ENCODE measurements around the gene PELO.
A peak's percentile ranks its signal among the peaks of the same experiment; 100 is the strongest.
"Not testable (repeated sequence)": the region's sequence is repeated elsewhere in the genome, so short reads cannot be mapped to it uniquely, and the experiment has no call there.

The PELO gene

DNA sequence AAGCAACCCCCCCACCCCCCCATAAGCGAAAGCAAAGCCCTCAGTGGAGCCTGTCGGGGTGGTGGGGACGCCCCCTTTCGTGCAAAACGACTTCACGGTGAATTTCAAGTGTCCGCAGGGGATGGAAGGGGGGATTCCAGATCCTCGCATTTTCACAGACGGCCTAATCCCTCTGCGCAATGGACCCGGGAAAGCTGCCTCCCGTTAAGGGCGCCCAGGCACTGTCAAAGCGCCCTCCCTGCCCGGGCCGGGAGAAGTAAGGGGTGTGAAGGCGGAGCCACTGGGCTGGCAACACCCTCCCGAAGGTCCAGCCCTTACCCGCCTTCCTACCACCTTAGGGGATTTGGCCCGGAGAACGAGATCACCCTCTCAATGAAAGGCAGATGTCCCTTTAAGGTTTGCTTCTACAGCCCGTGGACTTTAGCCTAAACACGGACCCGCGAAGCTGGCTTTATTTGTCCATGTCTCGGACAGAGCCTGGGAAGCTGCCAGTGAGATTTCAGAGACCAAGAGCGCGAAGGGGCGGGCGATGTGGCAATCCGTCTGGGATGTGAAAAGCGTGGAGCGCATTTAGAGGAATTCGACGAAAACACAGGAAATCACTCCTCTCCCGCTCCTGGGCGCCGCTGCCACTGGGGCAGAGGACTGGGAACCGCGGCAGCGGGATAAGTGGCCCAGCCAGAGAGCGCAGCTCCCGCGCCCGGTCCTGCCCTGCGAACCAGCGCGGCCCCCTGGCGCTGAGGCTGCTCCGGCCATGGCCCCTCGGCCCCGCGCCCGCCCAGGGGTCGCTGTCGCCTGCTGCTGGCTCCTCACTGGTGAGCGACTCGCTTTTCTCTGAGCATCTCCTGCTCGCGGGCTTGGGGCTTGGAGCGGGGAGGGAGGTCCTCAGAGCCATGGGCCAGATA lies at the start of gene PELO, which contains the start of gene ITGA1:
TSS of gene PELO (plus strand) at position 317 of the 905 bp plus-strand sequence. CDS start 12,479 bp downstream, outside the sequence.
TSS of gene ITGA1 (plus strand) at position 317 of the 905 bp plus-strand sequence. CDS start at position 755, 438 bp downstream.
- peaks cover 10 to 12% of the 10 kb centered on the region in 2 donors for H3K4me1 ChIP-seq (ENCODE audit: control insufficient read depth in 2 of 2, insufficient read depth in 2 of 2, low read length in 2 of 2)

DNA sequence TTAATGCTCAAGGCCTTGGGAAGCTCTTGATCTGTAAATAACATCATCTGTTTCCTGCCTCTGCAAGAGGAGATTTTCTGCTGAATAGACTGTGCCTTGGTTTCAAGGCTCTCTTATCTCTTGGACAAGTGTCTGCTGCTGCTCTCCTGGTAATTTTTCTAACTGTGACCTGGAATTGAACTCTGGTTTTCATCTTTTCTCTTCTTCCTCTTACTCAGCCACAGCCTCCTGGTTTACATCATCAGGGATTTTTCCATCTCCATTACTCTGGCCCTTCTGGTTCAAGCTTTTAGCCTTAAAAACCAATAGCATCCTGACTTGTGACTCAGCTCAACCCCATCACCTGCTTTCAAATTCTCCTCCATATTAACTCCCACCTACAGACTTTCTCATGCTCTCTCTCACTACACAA lies 49.6 kb upstream of the PELO start:
- Histone ChIP-seq H3K27ac (ENCODE audit: low read depth in 2 of 2, low read length in 2 of 2) (no peak overlapping the region), H3K4me3 (ENCODE audit: low read length in 2 of 2) (no peak overlapping the region), H3K9me3 (ENCODE audit: control insufficient read depth in 2 of 2, low read length in 2 of 2) (no peaks in the 10 kb centered on the region), H3K4me1 (ENCODE audit: control insufficient read depth in 2 of 2, insufficient read depth in 2 of 2, low read length in 2 of 2) (no peaks in the 10 kb centered on the region), H3K36me3 (ENCODE audit: control insufficient read depth in 2 of 2, insufficient read depth in 2 of 2, low read length in 2 of 2) (no peaks in the 10 kb centered on the region), H3K27me3 (ENCODE audit: control insufficient read depth in 2 of 2, insufficient read depth in 2 of 2, low read length in 2 of 2) (no peaks in the 10 kb centered on the region), H3K9ac (ENCODE audit: low read depth in 1 of 2, low read length in 2 of 2) (no peak overlapping the region)

More for the DNA sequence above, at the start of gene PELO, which contains the start of gene ITGA1:
- Histone ChIP-seq H3K27me3 (ENCODE audit: control insufficient read depth in 2 of 2, insufficient read depth in 2 of 2, low read length in 2 of 2) (no peaks in the 10 kb centered on the region), H3K9me3 (ENCODE audit: control insufficient read depth in 2 of 2, low read length in 2 of 2) (no peaks in the 10 kb centered on the region), H3K4me3 (ENCODE audit: low read length in 2 of 2) (peak within 1 kb of the TSS; percentile 65 to 87), H3K9ac (ENCODE audit: low read depth in 1 of 2, low read length in 2 of 2) (peak within 1 kb of the TSS; percentile 58 to 75), H3K27ac (ENCODE audit: low read depth in 2 of 2, low read length in 2 of 2) (peak within 1 kb of the TSS; percentile 83 to 88), H3K36me3 (ENCODE audit: control insufficient read depth in 2 of 2, insufficient read depth in 2 of 2, low read length in 2 of 2) (no peaks in the 10 kb centered on the region)

DNA sequence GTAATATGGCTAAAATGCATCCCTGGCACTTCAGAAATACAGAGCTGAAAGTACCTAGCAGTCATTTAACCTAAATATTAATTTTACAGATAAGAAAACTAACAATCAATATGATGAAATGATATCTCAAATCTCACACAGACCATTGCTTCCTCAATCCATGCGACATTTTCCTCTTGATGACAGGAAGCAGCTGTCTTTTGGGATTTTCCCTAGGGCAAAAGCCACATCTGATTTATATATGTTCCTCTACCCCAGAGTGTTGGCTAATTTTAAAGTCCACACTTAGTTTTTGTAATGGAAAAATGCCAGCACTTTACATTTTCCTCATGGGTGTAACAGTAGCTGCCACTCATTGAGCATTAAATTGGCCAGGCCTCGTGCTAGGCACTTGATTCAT lies 47.7 kb upstream of the PELO start:
- Histone ChIP-seq H3K36me3 (ENCODE audit: control insufficient read depth in 2 of 2, insufficient read depth in 2 of 2, low read length in 2 of 2) (no peaks in the 10 kb centered on the region), H3K4me3 (ENCODE audit: low read length in 2 of 2) (no peak overlapping the region), H3K27me3 (ENCODE audit: control insufficient read depth in 2 of 2, insufficient read depth in 2 of 2, low read length in 2 of 2) (no peaks in the 10 kb centered on the region), H3K9me3 (ENCODE audit: control insufficient read depth in 2 of 2, low read length in 2 of 2) (no peaks in the 10 kb centered on the region), H3K9ac (ENCODE audit: low read depth in 1 of 2, low read length in 2 of 2) (no peak overlapping the region), H3K27ac (ENCODE audit: low read depth in 2 of 2, low read length in 2 of 2) (no peak overlapping the region), H3K4me1 (ENCODE audit: control insufficient read depth in 2 of 2, insufficient read depth in 2 of 2, low read length in 2 of 2) (no peaks in the 10 kb centered on the region)

- Histone ChIP-seq H3K9ac (ENCODE audit: low read depth in 1 of 2, low read length in 2 of 2) (no peak overlapping the region), H3K4me1 (ENCODE audit: control insufficient read depth in 2 of 2, insufficient read depth in 2 of 2, low read length in 2 of 2) (no peaks in the 10 kb centered on the region), H3K4me3 (ENCODE audit: low read length in 2 of 2) (no peak overlapping the region), H3K27ac (ENCODE audit: low read depth in 2 of 2, low read length in 2 of 2) (peak overlapping the region; percentile 17 to 19), H3K9me3 (ENCODE audit: control insufficient read depth in 2 of 2, low read length in 2 of 2) (no peaks in the 10 kb centered on the region), H3K36me3 (ENCODE audit: control insufficient read depth in 2 of 2, insufficient read depth in 2 of 2, low read length in 2 of 2) (no peaks in the 10 kb centered on the region), H3K27me3 (ENCODE audit: control insufficient read depth in 2 of 2, insufficient read depth in 2 of 2, low read length in 2 of 2) (no peaks in the 10 kb centered on the region)
Measured at GRCh38 chr5:52743012-52743411, 44.7 kb upstream of the PELO start.

DNA sequence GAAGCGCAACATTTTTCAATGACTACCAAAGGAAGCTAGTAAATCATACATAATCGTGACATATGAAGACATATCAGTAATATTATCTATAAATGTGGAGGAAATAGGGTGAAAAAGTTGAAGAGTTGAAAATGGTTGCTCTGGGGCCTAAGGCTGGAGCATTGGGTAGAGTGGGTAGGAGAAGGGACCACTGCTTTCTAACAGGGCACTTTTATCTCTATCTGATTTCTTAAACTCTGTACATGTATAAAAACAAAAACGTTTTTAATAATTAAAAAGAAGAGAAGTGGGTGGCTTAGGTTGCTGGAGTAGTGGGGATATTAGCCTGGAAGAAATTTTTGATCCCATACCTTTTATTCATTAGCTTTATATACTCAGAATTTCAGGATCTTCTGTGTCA lies 44.2 kb upstream of the PELO start:
- no peaks in the 10 kb centered on the region for H3K36me3 ChIP-seq (ENCODE audit: control insufficient read depth in 2 of 2, insufficient read depth in 2 of 2, low read length in 2 of 2)
- H3K27me3 ChIP-seq (ENCODE audit: control insufficient read depth in 2 of 2, insufficient read depth in 2 of 2, low read length in 2 of 2) = no peaks in the 10 kb centered on the region
- no peak overlapping the region for H3K9ac ChIP-seq (ENCODE audit: low read depth in 1 of 2, low read length in 2 of 2)
- no peaks in the 10 kb centered on the region for H3K9me3 ChIP-seq (ENCODE audit: control insufficient read depth in 2 of 2, low read length in 2 of 2)
- H3K4me1 ChIP-seq (ENCODE audit: control insufficient read depth in 2 of 2, insufficient read depth in 2 of 2, low read length in 2 of 2) = no peaks in the 10 kb centered on the region
- H3K4me3 ChIP-seq (ENCODE audit: low read length in 2 of 2) = no peak overlapping the region
- peak overlapping the region; percentile 17 to 19 for H3K27ac ChIP-seq (ENCODE audit: low read depth in 2 of 2, low read length in 2 of 2)

GRCh38 chr5:52743970-52744369 lies 43.7 kb upstream of the PELO start:
- Histone ChIP-seq H3K9ac (ENCODE audit: low read depth in 1 of 2, low read length in 2 of 2) (no peak overlapping the region), H3K9me3 (ENCODE audit: control insufficient read depth in 2 of 2, low read length in 2 of 2) (no peaks in the 10 kb centered on the region), H3K4me3 (ENCODE audit: low read length in 2 of 2) (no peak overlapping the region), H3K36me3 (ENCODE audit: control insufficient read depth in 2 of 2, insufficient read depth in 2 of 2, low read length in 2 of 2) (no peaks in the 10 kb centered on the region), H3K4me1 (ENCODE audit: control insufficient read depth in 2 of 2, insufficient read depth in 2 of 2, low read length in 2 of 2) (no peaks in the 10 kb centered on the region), H3K27ac (ENCODE audit: low read depth in 2 of 2, low read length in 2 of 2) (no peak overlapping the region), H3K27me3 (ENCODE audit: control insufficient read depth in 2 of 2, insufficient read depth in 2 of 2, low read length in 2 of 2) (no peaks in the 10 kb centered on the region)

DNA sequence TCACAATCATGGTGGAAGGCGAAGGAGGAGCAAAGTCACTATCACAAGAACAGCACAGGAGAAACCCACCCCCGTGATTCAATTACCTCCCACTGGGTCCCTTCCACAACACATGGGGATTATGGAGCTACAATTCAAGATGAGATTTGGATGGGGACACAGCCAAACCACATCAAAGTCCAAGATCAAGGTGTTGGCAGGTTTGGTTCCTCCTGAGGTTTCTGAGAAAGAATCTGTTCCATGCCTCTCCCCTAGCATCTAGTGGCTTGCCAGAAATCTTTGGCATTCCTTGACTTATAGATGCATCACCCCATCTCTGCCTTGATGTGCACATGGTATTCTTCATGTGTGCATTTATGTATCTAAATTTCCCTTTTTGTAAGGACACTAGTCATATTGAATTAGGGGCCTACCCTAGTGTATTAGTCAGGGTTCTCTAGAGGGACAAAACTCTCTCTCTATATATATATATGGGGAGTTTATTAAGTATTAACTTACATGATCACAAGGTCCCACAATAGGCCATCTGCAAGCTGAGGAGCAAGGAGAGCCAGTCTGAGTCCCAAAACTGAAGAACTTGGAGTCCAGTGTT lies 42.8 kb upstream of the PELO start:
- H3K9me3 ChIP-seq (ENCODE audit: control insufficient read depth in 2 of 2, low read length in 2 of 2); H3K36me3 ChIP-seq (ENCODE audit: control insufficient read depth in 2 of 2, insufficient read depth in 2 of 2, low read length in 2 of 2); H3K27me3 ChIP-seq (ENCODE audit: control insufficient read depth in 2 of 2, insufficient read depth in 2 of 2, low read length in 2 of 2); H3K4me3 ChIP-seq (ENCODE audit: low read length in 2 of 2); H3K27ac ChIP-seq (ENCODE audit: low read depth in 2 of 2, low read length in 2 of 2); H3K4me1 ChIP-seq (ENCODE audit: control insufficient read depth in 2 of 2, insufficient read depth in 2 of 2, low read length in 2 of 2); H3K9ac ChIP-seq (ENCODE audit: low read depth in 1 of 2, low read length in 2 of 2): not testable (repeated sequence)

- Histone ChIP-seq H3K9me3 (ENCODE audit: control insufficient read depth in 2 of 2, low read length in 2 of 2) (no peaks in the 10 kb centered on the region), H3K27me3 (ENCODE audit: control insufficient read depth in 2 of 2, insufficient read depth in 2 of 2, low read length in 2 of 2) (no peaks in the 10 kb centered on the region), H3K27ac (ENCODE audit: low read depth in 2 of 2, low read length in 2 of 2) (no peak overlapping the region), H3K9ac (ENCODE audit: low read depth in 1 of 2, low read length in 2 of 2) (no peak overlapping the region), H3K4me1 (ENCODE audit: control insufficient read depth in 2 of 2, insufficient read depth in 2 of 2, low read length in 2 of 2) (no peaks in the 10 kb centered on the region), H3K36me3 (ENCODE audit: control insufficient read depth in 2 of 2, insufficient read depth in 2 of 2, low read length in 2 of 2) (no peaks in the 10 kb centered on the region), H3K4me3 (ENCODE audit: low read length in 2 of 2) (no peak overlapping the region)
Measured at GRCh38 chr5:52746539-52746938, 41.2 kb upstream of the PELO start.

- Histone ChIP-seq H3K9ac (ENCODE audit: low read depth in 1 of 2, low read length in 2 of 2) (no peak overlapping the region), H3K36me3 (ENCODE audit: control insufficient read depth in 2 of 2, insufficient read depth in 2 of 2, low read length in 2 of 2) (no peaks in the 10 kb centered on the region), H3K4me1 (ENCODE audit: control insufficient read depth in 2 of 2, insufficient read depth in 2 of 2, low read length in 2 of 2) (no peaks in the 10 kb centered on the region), H3K9me3 (ENCODE audit: control insufficient read depth in 2 of 2, low read length in 2 of 2) (no peaks in the 10 kb centered on the region), H3K27ac (ENCODE audit: low read depth in 2 of 2, low read length in 2 of 2) (no peak overlapping the region), H3K27me3 (ENCODE audit: control insufficient read depth in 2 of 2, insufficient read depth in 2 of 2, low read length in 2 of 2) (no peaks in the 10 kb centered on the region), H3K4me3 (ENCODE audit: low read length in 2 of 2) (no peak overlapping the region)
Measured at GRCh38 chr5:52748590-52748989, 39.1 kb upstream of the PELO start.

- Histone ChIP-seq H3K27ac (ENCODE audit: low read depth in 2 of 2, low read length in 2 of 2) (no peak overlapping the region), H3K36me3 (ENCODE audit: control insufficient read depth in 2 of 2, insufficient read depth in 2 of 2, low read length in 2 of 2) (no peaks in the 10 kb centered on the region), H3K9me3 (ENCODE audit: control insufficient read depth in 2 of 2, low read length in 2 of 2) (no peaks in the 10 kb centered on the region), H3K27me3 (ENCODE audit: control insufficient read depth in 2 of 2, insufficient read depth in 2 of 2, low read length in 2 of 2) (no peaks in the 10 kb centered on the region), H3K4me1 (ENCODE audit: control insufficient read depth in 2 of 2, insufficient read depth in 2 of 2, low read length in 2 of 2) (no peaks in the 10 kb centered on the region), H3K9ac (ENCODE audit: low read depth in 1 of 2, low read length in 2 of 2) (no peak overlapping the region), H3K4me3 (ENCODE audit: low read length in 2 of 2) (no peak overlapping the region)
Measured at GRCh38 chr5:52749666-52750065, 38.0 kb upstream of the PELO start.

Data from mucosa of rectum (tissue), 2 donors.